GM19452 (cell line): Measurements from ENCODE around the gene TLE2.

Source experiments
- ATAC-seq: cut with Tn5 transposase; IDR thresholded peaks from one replicate; pipeline ENCODE4 v1.9.1; 2021; ENCODE audit not compliant: unreplicated experiment

TLE2 gene

DNA sequence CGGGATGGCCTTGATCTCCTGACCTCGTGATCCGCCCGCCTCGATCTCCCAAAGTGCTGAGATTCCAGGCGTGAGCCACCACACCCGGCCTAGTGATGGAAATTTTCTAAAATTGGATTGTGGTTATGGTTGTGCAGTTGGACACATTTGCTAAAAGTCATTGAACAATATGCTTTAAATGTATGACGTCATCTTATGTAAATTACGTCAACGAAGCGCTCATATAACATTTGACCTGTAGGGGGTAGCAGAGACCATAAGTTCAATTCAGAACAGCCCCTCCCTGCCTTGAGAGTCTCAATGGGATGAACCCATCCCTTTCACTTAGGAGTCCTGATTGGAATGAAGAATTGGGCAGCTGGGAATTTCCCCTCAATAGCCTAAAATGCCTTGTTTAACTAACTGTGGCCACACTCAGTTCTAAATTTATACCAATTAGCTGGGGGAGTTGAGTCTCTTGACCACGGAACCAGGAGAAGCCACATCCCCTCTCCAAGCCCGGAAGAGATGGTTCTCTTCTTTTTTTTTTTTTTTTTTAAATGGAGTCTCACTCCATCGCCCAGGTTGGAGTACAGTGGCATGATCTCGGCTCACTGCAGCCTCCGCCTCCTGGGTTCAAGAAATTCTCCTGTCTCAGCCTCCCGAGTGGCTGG lies 66.9 kb downstream of the TLE2 start:
- ATAC-seq, result no peak

DNA sequence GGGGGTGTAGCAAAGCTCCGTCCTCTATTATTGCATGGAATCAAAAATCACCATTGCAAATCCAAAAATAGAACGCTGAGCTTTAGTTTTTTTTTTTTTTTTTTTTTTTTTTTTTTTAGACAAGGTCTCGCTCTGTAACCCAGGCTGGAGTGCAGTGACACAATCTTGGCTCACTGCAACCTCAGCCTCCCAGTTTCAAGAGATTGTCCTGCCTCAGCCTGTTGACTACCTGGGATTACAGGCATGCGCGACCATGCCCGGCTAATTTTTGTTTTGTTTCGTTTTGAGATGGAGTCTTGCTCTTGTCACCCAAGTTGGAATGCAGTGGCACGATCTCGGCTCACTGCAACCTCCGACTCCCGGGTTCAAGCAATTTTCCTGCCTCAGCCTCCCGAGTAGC lies 69.0 kb downstream of the TLE2 start:
- no peak for ATAC-seq

DNA sequence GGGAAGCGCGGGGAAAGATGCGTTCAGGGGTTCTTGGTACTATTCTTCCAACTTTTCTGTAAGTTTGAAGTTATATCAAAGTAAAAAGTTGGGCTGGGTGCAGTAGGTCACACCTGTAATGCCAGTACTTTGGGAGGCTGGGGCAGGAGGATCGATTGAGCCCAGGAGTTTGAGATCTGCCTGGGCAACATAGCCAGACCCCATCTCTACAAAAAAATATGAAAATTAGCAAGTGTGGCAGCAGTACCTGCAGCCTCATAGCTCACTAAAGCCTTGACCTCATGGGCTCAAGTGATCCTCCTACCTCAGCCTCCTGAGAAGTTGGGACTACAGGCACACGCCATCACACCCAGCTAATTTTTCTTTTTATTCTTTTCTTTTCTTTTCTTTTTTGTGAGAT lies 71.9 kb downstream of the TLE2 start:
- no peak for ATAC-seq

DNA sequence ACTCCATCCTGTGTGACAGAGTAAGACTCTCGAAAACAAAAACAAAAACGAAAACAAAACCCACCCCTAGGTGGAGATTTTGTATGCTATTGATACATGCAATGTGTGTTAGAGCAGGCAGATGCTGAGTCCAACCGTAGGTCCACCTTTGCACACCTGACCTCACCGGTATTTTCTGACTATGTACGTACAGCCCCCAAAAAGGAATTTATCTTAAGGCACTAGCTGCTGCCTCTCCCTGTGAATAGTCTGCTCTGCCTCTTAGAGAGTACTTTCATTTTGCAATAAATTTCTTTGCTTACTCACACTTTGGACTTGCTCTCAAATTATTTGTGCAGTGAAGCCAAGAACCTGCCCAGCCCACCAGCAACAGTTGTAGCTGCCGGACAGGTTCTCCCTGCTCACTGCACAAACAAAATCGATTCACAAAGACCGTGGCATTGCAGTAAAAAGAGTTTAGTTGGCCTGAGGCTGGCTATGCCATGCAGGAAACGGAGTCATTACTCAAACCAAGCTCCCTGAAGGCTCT lies 76.1 kb downstream of the TLE2 start:
- no peak for ATAC-seq

DNA sequence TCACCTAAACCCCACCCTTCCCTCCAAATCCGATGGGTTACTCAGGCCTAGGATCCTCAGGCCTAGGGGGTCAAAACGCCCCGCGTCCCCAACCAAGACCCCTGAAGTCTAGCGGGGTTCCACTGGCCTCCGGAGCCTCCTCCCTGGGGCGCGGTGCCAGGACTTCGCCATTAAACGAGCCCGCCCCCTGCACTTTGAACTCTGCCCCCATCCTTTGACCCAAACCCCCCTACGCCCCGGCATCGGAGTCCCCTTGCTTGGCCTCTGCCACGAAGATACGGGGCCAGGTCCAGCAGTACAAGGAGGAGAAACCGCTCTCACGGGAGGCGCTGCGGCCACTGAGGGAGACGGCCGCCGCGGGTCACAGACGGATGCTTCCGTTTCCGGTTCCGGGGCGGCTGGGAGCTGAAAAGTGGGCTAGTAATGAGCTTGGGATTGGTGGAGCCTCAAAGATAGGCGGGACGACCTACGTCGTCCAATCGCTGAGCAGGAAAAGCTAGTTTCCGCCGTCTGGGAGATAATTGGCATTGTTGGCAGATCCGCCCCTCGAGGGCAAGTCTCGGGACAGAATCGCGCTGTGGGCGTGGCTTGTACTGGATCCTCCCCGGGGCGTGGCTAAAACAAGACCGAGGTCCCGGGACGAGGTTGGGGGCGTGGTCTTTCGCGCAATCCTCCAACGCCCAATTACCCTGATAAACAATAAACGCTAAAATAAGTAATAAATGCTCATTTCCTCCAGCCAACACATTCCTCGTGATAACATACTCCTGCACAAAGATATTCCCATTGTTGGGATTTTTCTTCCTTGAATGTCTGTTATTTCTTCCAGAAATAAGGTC lies 78.6 kb downstream of the TLE2 start:
- peak; percentile 90 for ATAC-seq

DNA sequence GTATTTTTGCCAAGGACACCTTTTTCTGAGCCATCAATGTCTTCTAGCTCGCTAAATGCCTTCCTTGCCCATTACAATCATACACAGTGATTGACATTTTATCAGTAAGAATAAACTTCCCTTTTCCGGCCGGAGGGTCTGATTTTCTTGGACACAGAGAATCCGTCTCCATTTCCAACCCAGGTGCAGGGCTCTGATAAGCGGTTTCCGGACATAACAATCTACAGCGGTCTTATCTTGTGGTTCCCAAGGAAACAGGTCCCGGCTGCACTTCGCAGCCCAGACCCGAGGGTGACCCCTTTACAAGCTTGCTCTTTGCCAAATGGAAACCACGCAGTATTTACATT lies 79.2 kb downstream of the TLE2 start:
- no peak for ATAC-seq
